Astrocyte (in vitro differentiated cells and primary cell): ENCODE measurements around the gene RNF175. TPM values are rescaled to one million over a fixed set of nuclear protein-coding genes. Genes with fewer than 3 reads are reported as not detected.

Source experiments
- DNase-seq: peaks from one replicate; pipeline ENCODE4 v3.0.0-alpha.2; 2010; ENCODE audit warnings: low read depth
- FAIRE-seq: peaks from 2 replicates; lab custom pipeline; 2011; peaks lifted over from hg19 to GRCh38; lab: Jason Lieb, UNC
- H2AFZ ChIP-seq: 2 replicates; pipeline ENCODE4 v1.6.0; 2012; ENCODE audit warnings: low read depth, low read length, inconsistent platforms
- H3K27ac ChIP-seq: 2 replicates; pipeline ENCODE4 v1.5.1; 2011; ENCODE audit warnings: low read depth, low read length, inconsistent platforms
- H3K27me3 ChIP-seq: 2 replicates; pipeline ENCODE4 v1.6.0; 2011; ENCODE audit warnings: low read length, inconsistent platforms; ENCODE audit not compliant: insufficient read depth
- H3K36me3 ChIP-seq: 2 replicates; pipeline ENCODE4 v1.5.1; 2011; ENCODE audit warnings: low read length, inconsistent platforms; ENCODE audit not compliant: insufficient read depth
- H3K4me1 ChIP-seq: 2 replicates; pipeline ENCODE4 v1.5.1; 2011; ENCODE audit warnings: low read length, inconsistent platforms; ENCODE audit not compliant: insufficient read depth
- H3K4me2 ChIP-seq: 2 replicates; pipeline ENCODE4 v1.6.0; 2012; ENCODE audit warnings: low read length, inconsistent platforms
- H3K4me3 ChIP-seq: 2 replicates; pipeline ENCODE4 v1.5.1; 2011; ENCODE audit warnings: low read depth, mild to moderate bottlenecking, low read length, inconsistent platforms; ENCODE audit not compliant: insufficient read depth
- H3K79me2 ChIP-seq: 2 replicates; pipeline ENCODE4 v1.6.0; 2012; ENCODE audit warnings: mild to moderate bottlenecking, low read length, inconsistent platforms; ENCODE audit not compliant: insufficient read depth
- H3K9ac ChIP-seq: 2 replicates; pipeline ENCODE4 v1.6.0; 2012; ENCODE audit warnings: mild to moderate bottlenecking, low read length, inconsistent platforms
- H3K9me3 ChIP-seq: 2 replicates; pipeline ENCODE4 v1.5.1; 2012; ENCODE audit warnings: low read depth, mild to moderate bottlenecking, low read length, inconsistent platforms; ENCODE audit not compliant: insufficient read depth
- H4K20me1 ChIP-seq: 2 replicates; pipeline ENCODE4 v1.6.0; 2012; ENCODE audit warnings: low read length, inconsistent platforms; ENCODE audit not compliant: insufficient read depth
- H3K27ac Mint-ChIP-seq: one replicate; pipeline ENCODE4 v1.8.0; 2021; ENCODE audit warnings: mild to moderate bottlenecking, mixed read lengths; ENCODE audit not compliant: unreplicated experiment
- H3K27me3 Mint-ChIP-seq: one replicate; pipeline ENCODE4 v1.8.0; 2021; ENCODE audit warnings: low read depth, mixed read lengths; ENCODE audit not compliant: unreplicated experiment
- H3K36me3 Mint-ChIP-seq: one replicate; pipeline ENCODE4 v1.8.0; 2021; ENCODE audit warnings: low read depth, mixed read lengths; ENCODE audit not compliant: unreplicated experiment
- H3K4me1 Mint-ChIP-seq: one replicate; pipeline ENCODE4 v1.8.0; 2021; ENCODE audit warnings: low read depth, mixed read lengths; ENCODE audit not compliant: unreplicated experiment
- H3K4me3 Mint-ChIP-seq: one replicate; pipeline ENCODE4 v1.8.0; 2021; ENCODE audit warnings: mild to moderate bottlenecking, moderate library complexity, mixed read lengths; ENCODE audit not compliant: unreplicated experiment
- H3K9me3 Mint-ChIP-seq: one replicate; pipeline ENCODE4 v1.8.0; 2021; ENCODE audit warnings: mild to moderate bottlenecking, mixed read lengths; ENCODE audit not compliant: unreplicated experiment
- CTCF ChIP-seq: IDR thresholded peaks from 2 replicates; pipeline ENCODE4 v1.5.1; 2011; ENCODE audit warnings: low read depth, mild to moderate bottlenecking, inconsistent platforms, low read length, moderate library complexity; ENCODE audit not compliant: insufficient read depth
- EZH2 ChIP-seq: IDR thresholded peaks from 2 replicates; pipeline ENCODE4 v1.6.1; 2012; ENCODE audit warnings: mild to moderate bottlenecking, low read length, inconsistent platforms; ENCODE audit not compliant: insufficient read depth
- total RNA-seq: library from RNA; stranded (reverse); gene quantifications from 2 replicates; pipeline ENCODE4 v1.2.1, GENCODE V29; 2021

Gene RNF175
- total RNA-seq, 1 donor from 2014 or later: 1.0 TPM

GRCh38 chr4:153735906-153736461 is 23.8 kb downstream of the RNF175 start:
- H3K27ac ChIP-seq: no peak overlapping the region
- H3K4me2 ChIP-seq: no peak overlapping the region
- H3K4me3 ChIP-seq: no peak overlapping the region
- Mint-ChIP-seq H3K4me1 (peaks cover 8% of the 10 kb centered on the region), H3K9me3 (no peaks in the 10 kb centered on the region), H3K27ac (no peak overlapping the region), H3K36me3 (no peaks in the 10 kb centered on the region), H3K4me3 (no peak overlapping the region), H3K27me3 (no peaks in the 10 kb centered on the region)
- no peaks in the 10 kb centered on the region for H3K27me3 ChIP-seq
- H2AFZ ChIP-seq: no peak overlapping the region
- H3K79me2 ChIP-seq: no peaks in the 10 kb centered on the region
- no peaks in the 10 kb centered on the region for H3K9me3 ChIP-seq
- DNase-seq: peak; percentile 45
- no peaks in the 10 kb centered on the region for H3K36me3 ChIP-seq
- H3K9ac ChIP-seq: no peak overlapping the region
- TF ChIP-seq EZH2: no peak
- TF ChIP-seq CTCF: no peak
- no peak for FAIRE-seq
- no peaks in the 10 kb centered on the region for H4K20me1 ChIP-seq
- H3K4me1 ChIP-seq: no peaks in the 10 kb centered on the region

- H3K27me3 ChIP-seq: no peaks in the 10 kb centered on the region
- Mint-ChIP-seq H3K36me3 (no peaks in the 10 kb centered on the region), H3K9me3 (no peaks in the 10 kb centered on the region), H3K27ac (no peak overlapping the region), H3K4me1 (peaks cover 8% of the 10 kb centered on the region), H3K27me3 (no peaks in the 10 kb centered on the region), H3K4me3 (no peak overlapping the region)
- DNase-seq: no peak
- FAIRE-seq: no peak
- no peak for TF ChIP-seq EZH2
- no peak for TF ChIP-seq CTCF
- H3K9ac ChIP-seq: no peak overlapping the region
- no peaks in the 10 kb centered on the region for H3K79me2 ChIP-seq
- no peak overlapping the region for H3K4me3 ChIP-seq
- H3K4me1 ChIP-seq: no peaks in the 10 kb centered on the region
- H2AFZ ChIP-seq: no peak overlapping the region
- H4K20me1 ChIP-seq: no peaks in the 10 kb centered on the region
- H3K9me3 ChIP-seq: no peaks in the 10 kb centered on the region
- no peak overlapping the region for H3K4me2 ChIP-seq
- H3K27ac ChIP-seq: no peak overlapping the region
- H3K36me3 ChIP-seq: no peaks in the 10 kb centered on the region
Measured at GRCh38 chr4:153733751-153734448, 25.9 kb downstream of the RNF175 start.

- Histone ChIP-seq H3K4me3 (no peak overlapping the region), H3K4me1 (no peaks in the 10 kb centered on the region), H3K27ac (peak overlapping the region; percentile 15), H3K36me3 (no peaks in the 10 kb centered on the region), H2AFZ (no peak overlapping the region), H3K27me3 (no peaks in the 10 kb centered on the region), H3K79me2 (no peaks in the 10 kb centered on the region), H3K9ac (no peak overlapping the region), H4K20me1 (no peaks in the 10 kb centered on the region), H3K9me3 (no peaks in the 10 kb centered on the region), H3K4me2 (peak overlapping the region; percentile 14)
- TF ChIP-seq CTCF: no peak
- no peak for TF ChIP-seq EZH2
- H3K4me1 Mint-ChIP-seq: peaks cover 6% of the 10 kb centered on the region
- DNase-seq: peak; percentile 68
- no peaks in the 10 kb centered on the region for H3K9me3 Mint-ChIP-seq
- peak overlapping the region; percentile 30 for H3K27ac Mint-ChIP-seq
- no peak for FAIRE-seq
- no peak overlapping the region for H3K4me3 Mint-ChIP-seq
- H3K27me3 Mint-ChIP-seq: peaks cover 4% of the 10 kb centered on the region
- no peaks in the 10 kb centered on the region for H3K36me3 Mint-ChIP-seq
Measured at GRCh38 chr4:153731239-153731638, 28.6 kb downstream of the RNF175 start.
